Subcutaneous abdominal adipose tissue (tissue), 5 donors: ENCODE data around the gene IL22.

ENCODE experiments used
- H3K27ac ChIP-seq: one replicate; pipeline ENCODE4 v1.7.0; 2013; ENCODE audit warnings: low read depth, mild to moderate bottlenecking, inconsistent platforms, low read length, moderate library complexity
- H3K27me3 ChIP-seq, 5 donors: one replicate each; pipeline ENCODE4 v1.7.0; 2013; ENCODE audit warnings: low read length in 5 of 5, inconsistent platforms in 1 of 5; ENCODE audit not compliant: control insufficient read depth in 5 of 5, insufficient read depth in 4 of 5
- H3K36me3 ChIP-seq, 5 donors: one replicate each; pipeline ENCODE4 v1.7.0; 2013; ENCODE audit warnings: low read length in 5 of 5; ENCODE audit not compliant: control insufficient read depth in 5 of 5, insufficient read depth in 5 of 5
- H3K4me1 ChIP-seq, 5 donors: one replicate each; pipeline ENCODE4 v1.7.0; 2013; ENCODE audit warnings: low read length in 5 of 5, mild to moderate bottlenecking in 3 of 5, moderate library complexity in 1 of 5; ENCODE audit not compliant: control insufficient read depth in 5 of 5, insufficient read depth in 5 of 5
- H3K4me3 ChIP-seq, 5 donors: one replicate each; pipeline ENCODE4 v1.7.0; 2013; ENCODE audit warnings: low read length in 5 of 5, low read depth in 1 of 5
- H3K9ac ChIP-seq, 5 donors: one replicate each; pipeline ENCODE4 v1.7.0; 2013; ENCODE audit warnings: low read length in 5 of 5, mild to moderate bottlenecking in 4 of 5, moderate library complexity in 3 of 5
- H3K9me3 ChIP-seq, 5 donors: one replicate each; pipeline ENCODE4 v1.7.0; 2013; ENCODE audit warnings: low read length in 5 of 5; ENCODE audit not compliant: control insufficient read depth in 5 of 5
- donor health status: healthy.
- donor health status: healthy.
- donor health status: healthy.
- donor health status: healthy.
- donor health status: healthy.

The IL22 gene

DNA sequence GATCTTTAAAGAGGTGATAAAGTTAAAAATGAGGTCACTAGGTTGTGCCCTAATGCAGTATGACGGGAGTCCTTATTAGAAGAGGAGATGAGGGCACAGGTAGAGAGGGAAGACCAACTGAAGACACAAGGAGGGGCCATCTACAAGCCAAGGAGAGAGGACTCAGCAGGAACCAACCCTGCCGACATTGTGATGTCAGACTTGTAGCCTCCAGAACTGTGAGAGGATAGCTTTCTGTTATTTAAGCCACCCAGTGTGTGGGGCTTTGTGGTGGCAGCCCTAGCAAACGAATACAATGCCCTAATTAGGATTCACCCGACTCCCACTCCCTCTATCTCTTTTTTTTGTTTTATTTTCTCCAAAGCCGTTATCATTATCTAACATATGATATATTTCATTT lies 19.9 kb downstream of the IL22 start:
- Histone ChIP-seq H3K36me3 (no peaks in the 10 kb centered on the region), H3K9ac (no peak overlapping the region), H3K9me3 (no peaks in the 10 kb centered on the region), H3K27ac (no peak overlapping the region), H3K27me3 (no peaks in the 10 kb centered on the region), H3K4me3 (no peak overlapping the region), H3K4me1 (peaks cover 0 to 6% (median 4%) of the 10 kb centered on the region in 5 donors)

- Histone ChIP-seq H3K9me3 (no peaks in the 10 kb centered on the region), H3K4me3 (no peak overlapping the region), H3K27me3 (no peaks in the 10 kb centered on the region), H3K4me1 (peaks cover 0 to 4% (median 0%) of the 10 kb centered on the region in 5 donors), H3K9ac (no peak overlapping the region), H3K27ac (no peak overlapping the region), H3K36me3 (no peaks in the 10 kb centered on the region)
Measured at GRCh38 chr12:68231691-68232090, 21.7 kb downstream of the IL22 start.

DNA sequence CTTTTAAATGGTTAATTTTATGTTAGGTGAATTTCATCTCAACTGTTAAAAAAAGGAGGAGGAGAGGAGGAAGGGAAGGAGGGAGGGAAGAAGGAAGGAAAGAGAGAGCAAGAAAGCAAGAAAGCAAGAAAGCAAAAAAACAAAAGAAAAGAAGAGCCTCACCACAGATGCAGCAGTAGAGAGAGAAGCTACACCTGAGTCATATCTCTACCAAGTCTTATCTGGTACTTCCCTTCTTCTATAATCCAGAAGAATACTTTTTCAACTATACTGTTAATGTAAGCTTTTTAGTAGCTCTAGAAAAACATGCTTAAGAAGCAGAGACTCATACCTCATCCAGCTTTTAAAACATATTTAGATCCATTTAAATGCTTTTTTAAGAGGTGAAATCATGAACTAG lies 22.2 kb downstream of the IL22 start:
- no peaks in the 10 kb centered on the region for H3K27me3 ChIP-seq
- H3K9me3 ChIP-seq, result no peaks in the 10 kb centered on the region
- H3K4me3 ChIP-seq, result no peak overlapping the region
- H3K9ac ChIP-seq, result no peak overlapping the region
- H3K36me3 ChIP-seq, result no peaks in the 10 kb centered on the region
- peaks cover 0 to under 1% (median 0%) of the 10 kb centered on the region in 5 donors for H3K4me1 ChIP-seq
- H3K27ac ChIP-seq, result no peak overlapping the region

DNA sequence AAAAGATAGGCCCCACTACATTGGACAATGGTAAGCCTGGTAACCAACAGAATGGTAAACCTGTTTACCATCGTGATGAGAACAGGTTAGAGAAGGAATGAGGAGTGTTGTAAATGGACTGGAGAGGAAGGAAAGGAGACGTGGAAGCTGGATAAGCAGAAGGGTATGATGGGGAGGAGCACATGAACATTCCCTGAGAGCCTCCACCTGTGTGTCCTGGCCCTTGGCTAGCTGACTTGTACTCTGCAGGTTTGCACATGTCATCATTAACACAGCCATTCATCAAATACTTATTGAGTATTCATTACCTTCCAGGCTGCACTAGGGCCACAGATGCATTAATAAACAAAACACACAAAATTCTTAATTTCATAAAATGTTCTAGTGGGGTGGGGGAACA lies 23.4 kb downstream of the IL22 start:
- H3K9me3 ChIP-seq, result no peaks in the 10 kb centered on the region
- H3K27me3 ChIP-seq, result no peaks in the 10 kb centered on the region
- no peak overlapping the region for H3K4me3 ChIP-seq
- no peaks in the 10 kb centered on the region for H3K4me1 ChIP-seq
- no peaks in the 10 kb centered on the region for H3K36me3 ChIP-seq
- no peak overlapping the region for H3K9ac ChIP-seq
- no peak overlapping the region for H3K27ac ChIP-seq

GRCh38 chr12:68227356-68227755 lies 26.0 kb downstream of the IL22 start:
- Histone ChIP-seq H3K4me3 (no peak overlapping the region), H3K9ac (no peak overlapping the region), H3K36me3 (no peaks in the 10 kb centered on the region), H3K4me1 (peaks cover 0 to 12% (median 7%) of the 10 kb centered on the region in 5 donors), H3K27ac (no peak overlapping the region), H3K9me3 (no peaks in the 10 kb centered on the region), H3K27me3 (peaks cover 0 to 1% (median 0%) of the 10 kb centered on the region in 5 donors)

- peaks cover 0 to 2% (median 0%) of the 10 kb centered on the region in 5 donors for H3K27me3 ChIP-seq
- no peak within 1 kb of the TSS for H3K27ac ChIP-seq
- no peaks in the 10 kb centered on the region for H3K9me3 ChIP-seq
- H3K36me3 ChIP-seq, result no peaks in the 10 kb centered on the region
- H3K9ac ChIP-seq, result no peak within 1 kb of the TSS
- no peak within 1 kb of the TSS for H3K4me3 ChIP-seq
- H3K4me1 ChIP-seq, result peaks cover 0 to 14% (median 7%) of the 10 kb centered on the region in 5 donors
Measured at GRCh38 chr12:68225576-68226476, 27.6 kb downstream of the IL22 start, which contains the start of gene IL26. Gene IL26, minus strand, starts transcription at chr12:68225810. Its CDS starts 54 bp downstream, at chr12:68225756.

DNA sequence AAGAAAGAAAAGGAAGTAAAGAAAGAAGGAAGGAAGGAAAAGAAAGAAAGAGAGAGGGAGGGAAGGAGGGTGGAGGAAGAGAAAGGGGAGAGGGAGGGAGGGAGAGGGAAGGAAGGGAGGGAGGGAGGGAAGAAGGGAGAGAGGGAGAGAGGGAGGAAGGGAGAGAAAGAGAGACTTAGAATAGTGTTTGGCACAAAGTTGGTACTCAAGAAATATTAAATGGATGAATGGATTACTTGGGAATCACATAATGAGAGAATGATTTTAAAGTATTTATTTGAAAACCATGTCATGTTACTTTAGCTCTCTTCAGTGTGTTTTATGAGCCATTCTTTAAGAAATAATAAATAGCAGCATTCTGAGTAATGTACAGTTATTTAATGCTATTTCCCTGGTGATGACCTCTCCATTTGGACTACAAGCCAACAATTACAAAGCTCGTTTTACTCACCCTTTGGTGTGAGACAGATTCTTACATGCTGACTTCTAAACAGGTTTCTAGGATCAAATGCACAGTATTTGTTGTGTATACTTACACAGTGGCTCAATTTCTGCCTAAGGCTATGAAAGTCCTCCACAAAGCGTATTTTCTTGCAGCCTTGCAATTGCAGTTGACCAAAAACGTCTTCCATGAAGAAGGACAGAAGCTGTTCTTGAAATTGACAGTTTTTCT lies 28.7 kb downstream of the IL22 start:
- Histone ChIP-seq H3K9me3 (no peaks in the 10 kb centered on the region), H3K27ac (no peak overlapping the region), H3K36me3 (no peaks in the 10 kb centered on the region), H3K4me3 (no peak overlapping the region), H3K27me3 (peaks cover 0 to 2% (median 0%) of the 10 kb centered on the region in 5 donors), H3K9ac (no peak overlapping the region), H3K4me1 (peaks cover 0 to 14% (median 7%) of the 10 kb centered on the region in 5 donors)

DNA sequence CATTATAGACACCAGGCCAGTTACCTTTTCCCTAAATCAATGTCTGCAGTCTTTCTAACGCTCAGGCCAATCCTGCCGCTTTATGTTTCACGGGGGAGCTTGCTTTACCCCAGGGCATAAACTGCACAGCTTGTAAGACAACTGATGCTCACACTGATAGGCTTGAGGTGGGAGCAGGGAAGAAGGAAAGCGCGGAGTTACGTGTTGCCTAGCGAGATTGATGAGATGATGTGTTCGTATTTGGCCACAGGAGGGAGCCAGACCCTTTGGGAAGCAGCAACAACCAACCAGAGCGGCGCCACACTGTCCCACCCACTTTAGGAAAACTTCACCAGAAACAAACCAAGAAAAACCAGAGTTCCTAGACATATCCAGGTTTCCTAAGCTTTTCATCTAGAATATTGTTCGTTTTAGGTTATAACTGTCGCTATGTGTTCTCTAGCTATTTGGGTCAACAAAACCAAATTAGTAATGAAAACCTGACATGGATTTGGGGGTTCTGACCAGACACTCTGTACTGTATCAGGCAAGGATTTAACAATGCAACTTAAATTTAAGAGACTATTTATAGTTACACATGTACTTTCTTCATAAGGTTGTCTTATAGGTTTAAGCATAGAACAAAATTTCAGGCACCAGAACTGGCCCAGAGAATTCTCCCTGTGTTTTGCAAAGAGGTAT lies 30.2 kb downstream of the IL22 start:
- Histone ChIP-seq H3K9me3 (no peaks in the 10 kb centered on the region), H3K4me3 (peak overlapping the region in 2 of 5 donors; percentile 20 to 48), H3K27me3 (peaks cover 0 to 2% (median 0%) of the 10 kb centered on the region in 5 donors), H3K36me3 (no peaks in the 10 kb centered on the region), H3K9ac (no peak overlapping the region), H3K4me1 (peaks cover 0 to 14% (median 7%) of the 10 kb centered on the region in 5 donors), H3K27ac (no peak overlapping the region)

DNA sequence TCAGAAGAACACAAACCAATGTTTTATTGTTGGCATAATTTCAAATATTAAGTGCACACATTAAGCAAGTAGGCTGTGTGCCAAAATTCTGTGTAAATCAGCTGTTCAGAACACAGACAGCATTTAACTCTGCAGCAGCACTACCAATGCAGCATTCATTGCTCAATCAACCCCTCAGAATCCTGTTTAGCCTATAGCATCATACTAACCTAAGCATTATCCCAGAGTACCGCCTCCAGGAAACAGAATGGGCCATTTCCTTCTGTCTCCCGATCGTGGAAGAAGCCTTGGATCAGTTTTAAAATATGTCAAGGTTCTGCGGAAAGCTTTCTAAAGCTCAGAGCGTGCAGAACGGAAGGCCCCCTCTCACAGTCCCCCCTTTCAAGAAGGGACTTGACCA lies 31.1 kb downstream of the IL22 start:
- peaks cover 0 to 2% (median 0%) of the 10 kb centered on the region in 5 donors for H3K27me3 ChIP-seq
- no peak overlapping the region for H3K4me3 ChIP-seq
- no peaks in the 10 kb centered on the region for H3K9me3 ChIP-seq
- H3K9ac ChIP-seq, result no peak overlapping the region
- H3K36me3 ChIP-seq, result no peaks in the 10 kb centered on the region
- H3K4me1 ChIP-seq, result peaks cover 0 to 14% (median 7%) of the 10 kb centered on the region in 5 donors
- H3K27ac ChIP-seq, result no peak overlapping the region
